HG03565 (cell line): ENCODE data around the gene CD99.
A peak's percentile ranks its signal among the peaks of the same experiment; 100 is the strongest.

Experiments used
- ATAC-seq: cut with Tn5 transposase; IDR thresholded peaks from one replicate; pipeline ENCODE4 v1.9.1; 2021; ENCODE audit warnings: mild to moderate bottlenecking, moderate library complexity; ENCODE audit not compliant: unreplicated experiment

Gene CD99

DNA sequence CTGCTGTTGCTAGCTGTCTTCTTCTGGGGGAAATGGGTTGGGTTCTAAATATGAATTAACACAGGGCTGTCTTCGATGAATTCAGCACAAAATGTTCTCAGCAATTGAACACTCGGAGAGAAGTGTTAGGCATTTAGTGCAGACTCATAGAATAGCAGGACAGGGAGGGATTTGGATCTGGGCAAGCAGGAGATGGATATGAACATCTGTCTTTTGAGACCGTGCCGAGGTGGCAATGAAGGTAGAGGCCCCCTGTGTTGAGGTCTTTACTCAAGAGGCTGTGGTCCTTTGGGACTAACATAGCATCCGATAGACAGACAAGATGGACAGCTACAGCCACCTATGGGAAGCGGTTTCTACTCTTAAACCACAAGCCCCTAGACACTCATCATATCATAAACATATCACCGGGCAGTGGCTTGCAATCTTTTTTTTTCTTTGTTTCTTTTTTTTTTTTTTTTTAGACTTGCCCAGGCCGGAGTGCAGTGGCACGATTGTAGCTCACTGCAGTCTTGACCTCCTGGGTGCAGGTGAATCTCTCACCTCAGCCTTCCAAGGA, 6.7 kb downstream of the CD99 start:
- ATAC-seq = peak; percentile 30

DNA sequence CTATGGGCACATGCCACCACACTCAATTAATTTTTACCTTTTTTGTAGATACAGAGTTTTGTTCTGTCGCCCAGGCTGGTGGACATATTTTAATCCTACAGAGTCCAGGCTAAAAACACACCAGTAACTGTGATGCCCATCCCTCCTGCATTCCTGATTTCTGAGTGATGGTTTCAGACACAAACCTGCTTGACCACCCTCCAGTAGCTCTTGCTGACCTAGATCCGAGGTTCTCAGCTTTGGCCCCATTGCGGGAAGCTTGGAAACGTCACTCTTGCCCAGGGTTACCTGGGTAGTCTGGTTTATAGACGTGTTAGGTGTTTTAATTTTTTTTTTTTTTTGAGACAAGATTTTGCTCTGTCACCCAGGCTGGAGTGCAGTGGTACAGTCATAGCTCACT, 7.5 kb downstream of the CD99 start:
- no peak for ATAC-seq

- ATAC-seq = no peak
These were observed 8.9 kb downstream of the CD99 start for GRCh38 chrX:2699959-2700358.

DNA sequence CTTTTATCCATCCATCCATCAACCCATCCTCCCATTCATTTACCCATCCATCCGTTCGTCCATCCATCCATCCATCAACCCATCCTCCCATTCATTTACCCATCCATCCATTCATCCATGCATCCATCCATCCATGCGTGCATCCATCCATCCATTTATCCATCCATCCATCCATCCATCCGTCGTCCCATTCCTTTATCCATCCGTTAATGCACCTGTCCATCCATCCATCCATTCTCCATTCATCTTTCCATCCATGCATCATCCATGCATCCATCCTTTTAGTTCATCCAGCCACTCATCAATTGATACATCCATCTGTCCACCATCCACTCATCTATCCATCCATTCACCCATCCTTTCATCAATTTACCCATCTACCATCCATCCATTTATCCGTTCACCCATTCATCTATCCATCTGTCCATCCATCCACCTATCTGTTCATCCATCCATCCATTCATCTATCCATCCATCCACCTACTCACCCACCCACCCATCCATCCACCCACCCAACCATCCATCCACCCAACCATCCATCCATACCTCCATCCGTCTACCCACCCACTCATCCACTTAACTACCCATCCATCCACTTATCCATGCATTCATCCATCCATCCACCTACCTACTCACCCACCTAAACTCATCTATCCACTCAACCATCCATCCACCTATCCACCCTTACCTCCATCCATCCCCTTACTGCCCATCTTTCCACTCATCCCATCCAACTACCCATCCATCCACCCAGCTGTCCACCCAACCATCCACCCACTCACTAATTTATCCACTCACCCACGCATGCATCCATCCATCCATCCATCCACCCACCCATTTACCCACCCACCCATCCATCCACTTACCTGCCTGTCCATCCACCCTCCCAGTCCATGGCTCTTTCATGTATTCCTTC, 9.6 kb downstream of the CD99 start:
- ATAC-seq = no peak

- peak; percentile 22 for ATAC-seq
These were observed 10.5 kb downstream of the CD99 start for GRCh38 chrX:2701600-2701999.

DNA sequence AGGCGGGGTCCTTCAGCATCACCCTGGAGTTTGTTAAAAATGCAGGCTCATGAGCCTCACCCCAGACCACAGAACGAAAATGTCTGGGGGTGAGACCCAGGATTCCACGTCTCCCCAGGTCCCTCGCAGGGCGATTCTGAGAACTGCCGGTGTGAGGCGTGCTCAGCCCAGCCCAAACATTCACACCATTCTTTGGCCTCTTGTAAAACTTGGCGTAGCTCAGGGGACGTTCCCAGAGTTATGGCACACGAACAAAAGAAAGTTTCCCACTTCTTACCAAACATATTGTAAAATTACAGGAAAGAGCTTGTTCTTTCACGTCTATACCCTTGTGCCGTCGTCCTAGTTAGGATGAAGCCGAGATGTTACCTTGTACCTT, 12.9 kb downstream of the CD99 start:
- no peak for ATAC-seq

DNA sequence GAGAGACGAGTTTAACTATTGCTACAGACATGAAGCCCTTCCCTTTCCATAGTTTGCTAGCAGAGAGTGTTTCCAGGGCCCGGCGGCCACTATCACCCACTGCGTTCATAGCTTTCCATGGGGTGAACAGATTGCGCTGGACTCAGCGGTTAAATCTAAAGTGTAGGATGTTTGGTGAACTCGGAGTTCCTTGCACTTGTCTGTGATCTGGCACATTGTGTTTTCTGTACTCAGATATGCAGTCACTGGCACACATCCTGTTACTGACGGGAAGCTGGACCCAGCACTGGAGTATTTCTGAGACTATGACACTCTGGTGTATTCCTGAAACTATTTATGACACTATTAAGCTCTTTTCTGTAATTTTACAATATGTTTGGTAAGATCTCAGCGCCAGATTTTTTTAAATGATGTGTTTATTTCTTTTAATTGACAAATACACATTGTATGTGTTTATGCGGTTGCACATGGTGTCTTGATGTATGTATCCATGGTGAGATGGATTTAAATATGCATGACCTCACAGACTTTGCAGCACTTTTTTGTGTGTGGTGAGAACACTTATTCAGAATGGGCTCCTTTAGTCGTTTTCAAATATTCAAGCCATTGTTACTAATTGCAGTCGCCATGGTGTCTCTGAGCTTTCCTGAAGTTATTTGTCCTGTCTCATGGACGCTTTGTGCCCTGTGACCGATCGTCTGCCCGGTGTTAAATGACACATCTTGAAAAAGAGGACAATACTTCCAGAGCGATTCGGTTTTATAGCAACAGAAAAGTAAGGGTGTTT, 14.1 kb downstream of the CD99 start:
- no peak for ATAC-seq

- ATAC-seq = peak; percentile 86
These were observed 16.3 kb downstream of the CD99 start for GRCh38 chrX:2707334-2707760.

DNA sequence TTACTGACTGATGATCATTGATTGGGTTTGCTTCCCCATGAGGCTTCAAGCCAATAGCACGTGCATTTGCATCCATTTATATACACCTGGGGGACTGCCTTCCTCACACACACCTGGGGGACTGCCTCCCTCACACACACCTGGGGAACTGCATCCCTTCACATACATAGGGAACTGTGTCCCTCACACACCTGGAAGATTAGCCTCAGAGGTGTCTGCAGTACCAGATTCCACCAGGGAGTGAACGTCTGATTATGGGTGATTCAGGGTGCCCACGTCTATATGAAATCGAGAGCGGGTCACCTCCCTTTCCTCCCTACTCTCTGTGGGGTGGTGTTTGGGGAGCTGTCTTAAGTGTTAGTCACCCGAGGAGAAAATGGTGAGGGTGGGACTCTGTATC, 16.9 kb downstream of the CD99 start:
- ATAC-seq = no peak

- ATAC-seq = no peak
These were observed 17.6 kb downstream of the CD99 start for GRCh38 chrX:2708592-2709188.

- ATAC-seq = no peak
These were observed 18.5 kb downstream of the CD99 start for GRCh38 chrX:2709556-2709955.

- no peak for ATAC-seq
These were observed 19.1 kb downstream of the CD99 start for GRCh38 chrX:2710041-2710840.

- no peak for ATAC-seq
These were observed 20.3 kb downstream of the CD99 start for GRCh38 chrX:2711441-2711840.

- ATAC-seq = no peak
These were observed 21.3 kb downstream of the CD99 start for GRCh38 chrX:2712428-2712827.

DNA sequence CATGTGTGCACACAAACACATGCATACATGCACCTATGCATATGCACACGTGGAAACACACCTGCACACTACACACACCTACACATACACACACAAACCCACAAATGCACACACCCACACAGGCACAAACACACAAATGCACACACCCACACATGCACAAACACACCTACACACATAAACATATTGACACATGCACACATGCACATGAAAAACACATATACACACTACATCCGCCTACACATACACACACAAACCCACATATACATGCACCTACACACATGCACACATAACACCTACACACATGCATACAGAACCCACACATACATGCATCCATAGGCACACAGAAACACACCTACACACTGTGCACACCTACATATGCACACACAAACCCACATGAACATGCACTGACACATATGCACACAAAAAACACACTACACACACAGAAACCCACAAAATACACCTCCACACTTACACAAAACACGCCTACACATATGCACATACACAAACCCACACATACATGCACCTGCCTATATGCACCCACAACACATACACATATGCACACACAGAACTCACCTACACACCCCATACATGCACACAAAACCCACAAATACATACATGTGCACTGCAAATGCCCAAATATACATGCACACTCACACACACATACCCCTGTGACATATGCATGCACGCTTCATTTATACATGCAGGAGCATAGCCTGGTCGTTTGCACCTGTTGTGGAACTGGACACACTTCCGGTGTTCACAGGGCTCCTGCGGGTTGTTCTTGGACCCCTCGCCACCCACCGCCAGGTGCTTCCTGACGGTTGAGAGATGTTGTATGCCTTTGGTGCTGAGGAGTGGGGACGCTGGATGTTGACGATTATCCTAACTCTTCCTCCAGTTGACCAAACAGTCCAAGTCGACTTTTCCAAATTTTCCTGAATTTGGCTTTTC, 22.1 kb downstream of the CD99 start:
- ATAC-seq = no peak

GRCh38 chrX:2714551-2714950, 23.5 kb downstream of the CD99 start:
- ATAC-seq = no peak

DNA sequence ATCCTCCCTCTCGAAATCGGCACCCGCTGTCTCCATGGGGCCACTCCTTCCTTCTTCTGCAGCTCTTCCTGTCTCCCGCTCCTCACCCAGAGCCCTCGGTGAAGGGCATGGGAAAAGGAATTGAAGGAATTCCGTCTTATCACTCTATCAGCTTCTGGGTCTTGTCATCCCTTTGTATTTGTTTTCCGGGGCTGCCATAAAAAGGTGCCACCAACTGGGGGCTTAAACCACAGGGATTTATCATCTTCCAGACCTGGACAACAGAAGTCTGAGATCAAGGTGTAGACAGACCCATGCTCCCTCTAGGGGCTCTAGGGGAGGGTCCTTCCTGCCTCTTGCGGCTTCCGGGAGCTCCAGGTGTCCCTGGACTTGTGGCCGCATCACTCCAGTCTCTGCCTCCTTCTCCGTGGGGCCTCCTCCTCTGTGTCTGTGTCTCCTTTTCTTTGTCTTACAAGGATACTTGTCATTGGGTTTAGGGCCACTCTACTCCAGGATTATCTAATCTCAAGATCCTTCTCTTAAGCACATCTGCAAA, 24.0 kb downstream of the CD99 start:
- ATAC-seq = no peak

DNA sequence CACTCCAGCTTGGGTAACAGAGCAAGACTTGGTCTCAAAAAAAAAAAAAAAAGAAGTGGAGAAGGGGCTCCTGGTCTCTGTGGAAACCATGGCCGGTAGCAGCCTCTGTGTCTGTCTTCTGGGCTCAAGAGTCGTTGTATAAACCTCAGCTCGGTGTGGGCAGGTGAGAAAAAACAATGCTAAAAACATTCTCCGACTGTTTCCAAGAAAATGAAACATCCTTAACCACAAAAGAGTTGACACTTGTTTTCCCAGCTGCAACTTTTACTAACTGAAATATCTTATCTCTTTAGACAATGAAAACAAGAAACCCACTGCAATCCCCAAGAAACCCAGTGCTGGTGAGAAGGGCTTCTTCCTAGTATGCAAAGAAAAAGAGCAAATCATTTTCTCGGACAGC, 26.2 kb downstream of the CD99 start:
- ATAC-seq = no peak

DNA sequence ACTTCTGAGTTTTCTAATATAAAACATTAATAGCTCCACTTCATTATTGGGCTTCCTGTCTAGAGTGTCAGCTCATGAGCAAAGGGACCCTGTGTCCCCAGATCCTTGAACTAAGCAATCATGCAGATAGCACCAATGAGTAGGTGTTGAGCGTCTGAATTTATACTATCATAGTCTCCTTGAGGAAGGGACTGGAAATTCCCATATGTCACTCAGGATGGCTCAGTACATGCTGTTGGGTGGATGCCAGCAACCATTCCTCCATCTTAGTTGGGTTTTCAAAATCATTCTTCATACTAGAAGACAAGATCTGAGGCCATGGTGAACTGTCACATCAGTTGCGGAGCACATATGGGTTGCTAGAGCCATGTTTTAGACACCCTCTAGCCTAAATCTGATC, 27.7 kb downstream of the CD99 start:
- ATAC-seq = no peak
